ENCODE data around the gene SLC1A2. TPM values are rescaled to one million over a fixed set of nuclear protein-coding genes. Genes with fewer than 3 reads are reported as not detected.

The SLC1A2 gene
- total RNA-seq, 1 experiment from 2014 or later: 0.50 TPM

DNA sequence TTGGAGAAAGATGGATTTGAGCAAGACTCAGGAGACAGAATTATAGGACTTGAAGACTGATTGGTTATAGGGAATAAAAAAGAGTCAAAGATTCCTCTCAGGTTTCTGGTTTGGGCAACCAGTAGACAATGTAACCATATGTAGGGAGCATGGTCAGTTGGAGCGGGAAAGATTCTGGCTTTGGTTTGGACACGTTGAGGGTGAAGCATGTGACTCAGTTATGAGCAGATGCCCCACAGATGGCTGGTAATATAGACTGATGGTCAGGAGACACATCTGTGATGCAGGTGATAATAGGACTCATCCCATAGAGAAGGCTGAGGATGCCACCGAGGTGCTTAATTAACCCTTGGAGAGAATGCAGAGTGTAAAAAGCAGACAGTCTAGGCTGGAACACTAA is 148.3 kb downstream of the SLC1A2 start:
- Mint-ChIP-seq H3K27ac (no peak overlapping the region), H3K36me3 (no peaks in the 10 kb centered on the region), H3K4me3 (no peak overlapping the region), H3K27me3 (ENCODE audit: low read depth) (no peaks in the 10 kb centered on the region; the same call in 1 of the 2 replicates), H3K9me3 (0 out of 2 replicates have a peak, but pooled peaks cover 4% of the 10 kb centered on the region), H3K4me1 (peaks cover 19% of the 10 kb centered on the region)
- no peak for DNase-seq (ENCODE audit: low spot score)
- ChIA-PET POLR2A (no interaction called here), CTCF (no interaction called here)
- ATAC-seq: no peak
- TF ChIP-seq RORB (CRISPR knock-in tag; IDR thresholded peaks at IDR 0.05): no peak
- TF ChIP-seq HMGA2 (CRISPR knock-in tag; IDR thresholded peaks at IDR 0.05): no peak
- no peak for TF ChIP-seq ZNF512 (CRISPR knock-in tag; IDR thresholded peaks at IDR 0.05; ENCODE audit: borderline replicate concordance)
- TF ChIP-seq ARID4B (CRISPR knock-in tag; IDR thresholded peaks at IDR 0.05; ENCODE audit: borderline replicate concordance): no peak
- no peak for TF ChIP-seq ZBTB21 (CRISPR knock-in tag; IDR thresholded peaks at IDR 0.05; ENCODE audit: borderline replicate concordance)
- TF ChIP-seq ZNF416 (CRISPR knock-in tag; IDR thresholded peaks at IDR 0.05): no peak
- no peak for TF ChIP-seq NFE2L1 (CRISPR knock-in tag; IDR thresholded peaks at IDR 0.05)
- TF ChIP-seq CREM (CRISPR knock-in tag; IDR thresholded peaks at IDR 0.05): no peak
- TF ChIP-seq STAT6 (CRISPR knock-in tag; conservative IDR thresholded peaks at IDR 0.05; ENCODE audit: low read depth): no peak
- TF ChIP-seq NR2C2 (CRISPR knock-in tag; IDR thresholded peaks at IDR 0.05): no peak
- TF ChIP-seq RELA (CRISPR knock-in tag; IDR thresholded peaks at IDR 0.05; ENCODE audit: borderline replicate concordance): no peak
- TF ChIP-seq FOXP4 (CRISPR knock-in tag; IDR thresholded peaks at IDR 0.05): no peak

GRCh38 chr11:35270342-35270741 is 149.0 kb downstream of the SLC1A2 start:
- Mint-ChIP-seq H3K9me3 (0 out of 2 replicates have a peak, but pooled peaks cover 4% of the 10 kb centered on the region), H3K36me3 (no peaks in the 10 kb centered on the region), H3K4me1 (peaks cover 15% of the 10 kb centered on the region), H3K27me3 (ENCODE audit: low read depth) (no peaks in the 10 kb centered on the region; the same call in 1 of the 2 replicates), H3K27ac (no peak overlapping the region), H3K4me3 (no peak overlapping the region)
- ChIA-PET CTCF (no interaction called here), POLR2A (no interaction called here)
- ATAC-seq (no peak), DNase-seq (ENCODE audit: low spot score) (no peak)
- TF ChIP-seq FOXJ3 (CRISPR knock-in tag; IDR thresholded peaks at IDR 0.05; ENCODE audit: borderline replicate concordance) (no peak), JUN (CRISPR knock-in tag; IDR thresholded peaks at IDR 0.05) (no peak), CREM (CRISPR knock-in tag; IDR thresholded peaks at IDR 0.05) (no peak), HMGA2 (CRISPR knock-in tag; IDR thresholded peaks at IDR 0.05) (no peak), NFYB (CRISPR knock-in tag; conservative IDR thresholded peaks at IDR 0.05; ENCODE audit: low read depth) (no peak), PRRX2 (CRISPR knock-in tag; IDR thresholded peaks at IDR 0.05) (no peak), IRF1 (CRISPR knock-in tag; IDR thresholded peaks at IDR 0.05) (no peak), JAZF1 (CRISPR knock-in tag; IDR thresholded peaks at IDR 0.05) (no peak), USF1 (CRISPR knock-in tag; IDR thresholded peaks at IDR 0.05) (no peak), SMAD3 (CRISPR knock-in tag; IDR thresholded peaks at IDR 0.05; ENCODE audit: borderline replicate concordance) (no peak), TP53 (CRISPR knock-in tag; IDR thresholded peaks at IDR 0.05) (no peak), MAX (CRISPR knock-in tag; IDR thresholded peaks at IDR 0.05) (no peak)
- TF ChIP-seq, protein P1, sequence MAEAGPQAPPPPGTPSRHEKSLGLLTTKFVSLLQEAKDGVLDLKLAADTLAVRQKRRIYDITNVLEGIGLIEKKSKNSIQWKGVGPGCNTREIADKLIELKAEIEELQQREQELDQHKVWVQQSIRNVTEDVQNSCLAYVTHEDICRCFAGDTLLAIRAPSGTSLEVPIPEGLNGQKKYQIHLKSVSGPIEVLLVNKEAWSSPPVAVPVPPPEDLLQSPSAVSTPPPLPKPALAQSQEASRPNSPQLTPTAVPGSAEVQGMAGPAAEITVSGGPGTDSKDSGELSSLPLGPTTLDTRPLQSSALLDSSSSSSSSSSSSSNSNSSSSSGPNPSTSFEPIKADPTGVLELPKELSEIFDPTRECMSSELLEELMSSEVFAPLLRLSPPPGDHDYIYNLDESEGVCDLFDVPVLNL (CRISPR knock-in tag; IDR thresholded peaks at IDR 0.05; ENCODE audit: borderline replicate concordance, low read depth): no peak
